HCT116 (cell line): ENCODE data around the gene PLEKHM3. TPM values are rescaled to one million over a fixed set of nuclear protein-coding genes. Genes with fewer than 3 reads are reported as not detected.

Experiments
- ATAC-seq: fragments of 200-7000 bp; cut with Tn5 transposase; 2 replicates; pipeline ENCODE4 v1.9.1; 2020; ENCODE audit warnings: mild to moderate bottlenecking, moderate library complexity
- BruUV-seq: library from RNA; stranded (reverse); fragments of 400-500 nt; replicated peaks from 2 replicates; lab custom pipeline; 2021; lab: Mats Ljungman, UMichigan
- CTCF ChIA-PET: fragments of 300-600 bp; sonication (Branson Sonifier 250); formaldehyde crosslinking; loops from one replicate; lab custom pipeline; 2021; ENCODE audit warnings: antibody characterized with exemption; lab: Charles Lee
- POLR2A ChIA-PET: fragments of 300-600, 350-600 bp; sonication (Branson Sonifier 250); formaldehyde crosslinking; loops from one replicate; lab custom pipeline; 2021; ENCODE audit warnings: antibody characterized with exemption; lab: Charles Lee
- RAD21 ChIA-PET, 2 experiments: fragments of 300-600 bp; sonication (Branson Sonifier 250); formaldehyde crosslinking; loops; one replicate each; lab custom pipeline; 2023; ENCODE audit warnings: low total read pairs in 2 of 2; ENCODE audit not compliant: uncharacterized antibody in 2 of 2, unreplicated experiment in 2 of 2, low non-redundant PET in 1 of 2; lab: Charles Lee
- DNase-seq: peaks from one replicate; pipeline ENCODE4 v3.0.0-alpha.2; 2010; ENCODE audit warnings: low read depth, low spot score
- H2AFZ ChIP-seq: fragments of 200-600 bp; shearing (Covaris generic), sonication (generic); 2 replicates; pipeline ENCODE4 v1.6.1; 2017; ENCODE audit warnings: low read depth, mixed run types, mixed read lengths, antibody characterized with exemption, low read length; ENCODE audit not compliant: poor library complexity, severe bottlenecking
- H3K27ac ChIP-seq: 2 replicates; pipeline ENCODE4 v1.5.1; 2012; ENCODE audit warnings: low read depth, low read length
- H3K27me3 ChIP-seq: fragments of 200-600 bp; sonication (generic); 2 replicates; pipeline ENCODE4 v1.6.1; 2016; ENCODE audit warnings: mixed run types, low read length, mixed read lengths; ENCODE audit not compliant: insufficient read depth
- H3K36me3 ChIP-seq, 2 experiments: fragments of 200-500 bp in 1 of 2; fragments of 200-600 bp in 1 of 2; sonication (Bioruptor generic) in 1 of 2; sonication (generic) in 1 of 2; 2 replicates each; pipeline versions ENCODE4 v1.5.1 to v1.6.1; 2014 to 2016; ENCODE audit warnings: low read length in 2 of 2, inconsistent platforms in 1 of 2, mixed read lengths in 1 of 2, mixed run types in 1 of 2; ENCODE audit not compliant: insufficient read depth in 2 of 2, control insufficient read depth in 1 of 2
- H3K4me1 ChIP-seq, 2 experiments: fragments of 200-600 bp in 1 of 2; sonication (generic) in 1 of 2; 2 replicates each; pipeline versions ENCODE4 v1.5.1 to v1.6.1; 2012 to 2017; ENCODE audit warnings: low read length in 2 of 2, inconsistent platforms in 1 of 2, mild to moderate bottlenecking in 1 of 2, mixed read lengths in 1 of 2, mixed run types in 1 of 2, moderate library complexity in 1 of 2; ENCODE audit not compliant: insufficient read depth in 2 of 2, control insufficient read depth in 1 of 2
- H3K4me2 ChIP-seq: fragments of 200-600 bp; sonication (generic); 2 replicates; pipeline ENCODE4 v1.6.1; 2017; ENCODE audit warnings: mixed run types, low read length, mixed read lengths
- H3K4me3 ChIP-seq, 2 experiments: fragments of 200-600 bp in 1 of 2; sonication (generic) in 1 of 2; replicated peaks in 1 of 2; 2 replicates each; pipeline ENCODE4 v1.5.1; 2011 to 2016; ENCODE audit warnings: low read length in 2 of 2, control low read depth in 1 of 2, low read depth in 1 of 2, mild to moderate bottlenecking in 1 of 2, mixed read lengths in 1 of 2, mixed run types in 1 of 2
- H3K79me2 ChIP-seq: fragments of 200-600 bp; sonication (generic); 2 replicates; pipeline ENCODE4 v1.6.1; 2017; ENCODE audit warnings: mild to moderate bottlenecking, mixed run types, low read length, moderate library complexity, mixed read lengths; ENCODE audit not compliant: insufficient read depth
- H3K9ac ChIP-seq: fragments of 200-600 bp; sonication (generic); 2 replicates; pipeline ENCODE4 v1.6.1; 2016; ENCODE audit warnings: low read length, mixed read lengths
- H3K9me2 ChIP-seq: fragments of 200-600 bp; sonication (generic), shearing (Covaris generic); 2 replicates; pipeline ENCODE4 v1.6.1; 2017; ENCODE audit warnings: mixed run types, mild to moderate bottlenecking, moderate library complexity; ENCODE audit not compliant: insufficient read depth
- H3K9me3 ChIP-seq, 2 experiments: fragments of 200-500 bp in 1 of 2; fragments of 200-600 bp in 1 of 2; sonication (Bioruptor generic) in 1 of 2; sonication (generic) in 1 of 2; 2 replicates each; pipeline ENCODE4 v1.6.1; 2014 to 2017; ENCODE audit warnings: low read length in 2 of 2, mixed read lengths in 2 of 2, inconsistent platforms in 1 of 2, low read depth in 1 of 2, mild to moderate bottlenecking in 1 of 2, mixed run types in 1 of 2, moderate library complexity in 1 of 2; ENCODE audit not compliant: control insufficient read depth in 1 of 2, insufficient read depth in 1 of 2
- H4K20me1 ChIP-seq: fragments of 200-600 bp; sonication (generic), shearing (Covaris generic); 2 replicates; pipeline ENCODE4 v1.6.1; 2017; ENCODE audit warnings: mixed run types, mild to moderate bottlenecking, moderate library complexity; ENCODE audit not compliant: insufficient read depth
- CBX3 ChIP-seq: IDR thresholded peaks from 2 replicates; pipeline ENCODE4 v1.6.1; 2012; ENCODE audit warnings: low read depth
- CEBPB ChIP-seq: IDR thresholded peaks from 2 replicates; pipeline ENCODE4 v1.6.1; 2012; ENCODE audit warnings: low read depth
- EGR1 ChIP-seq: IDR thresholded peaks from 2 replicates; pipeline ENCODE4 v1.6.1; 2012; ENCODE audit warnings: low read depth
- ELF1 ChIP-seq: IDR thresholded peaks from 2 replicates; pipeline ENCODE4 v1.6.1; 2012; ENCODE audit warnings: low read depth, borderline replicate concordance
- EZH2 ChIP-seq: fragments of 200-600 bp; sonication (generic); IDR thresholded peaks from 2 replicates; pipeline ENCODE4 v1.6.1; 2017; ENCODE audit warnings: antibody characterized with exemption, mixed run types
- EZH2phosphoT487 ChIP-seq: fragments of 200-600 bp; IDR thresholded peaks from 2 replicates; pipeline ENCODE4 v1.6.1; 2018; ENCODE audit warnings: antibody characterized with exemption, borderline replicate concordance
- FOSL1 ChIP-seq: IDR thresholded peaks from 2 replicates; pipeline ENCODE4 v1.6.1; 2012; ENCODE audit warnings: low read depth
- JUND ChIP-seq: IDR thresholded peaks from 2 replicates; pipeline ENCODE4 v1.6.1; 2012
- POLR2A ChIP-seq: IDR thresholded peaks from 2 replicates; pipeline ENCODE4 v1.7.0; 2011; ENCODE audit warnings: borderline replicate concordance; ENCODE audit not compliant: insufficient read depth, insufficient read length; ENCODE audit errors: extremely low read depth
- RAD21 ChIP-seq: IDR thresholded peaks from 2 replicates; pipeline ENCODE4 v1.6.1; 2012; ENCODE audit warnings: low read depth, mild to moderate bottlenecking
- TCF7L2 ChIP-seq: IDR thresholded peaks from 2 replicates; pipeline ENCODE4 v1.7.0; 2011; ENCODE audit warnings: borderline replicate concordance, inconsistent platforms; ENCODE audit not compliant: insufficient read depth, insufficient read length; ENCODE audit errors: extremely low read depth
- ZFX ChIP-seq: fragments of 450-650 bp; IDR thresholded peaks from 2 replicates; pipeline ENCODE4 v1.6.1; 2017
- ZNF274 ChIP-seq: fragments of 200-500 bp; sonication (Bioruptor generic); IDR thresholded peaks from 2 replicates; pipeline ENCODE4 v1.6.1; 2014; ENCODE audit warnings: mild to moderate bottlenecking, low read depth, low read length, inconsistent platforms
- intact Hi-C: fragments of 100-400 bp; cut with micrococcal nuclease; formaldehyde crosslinking; loops from 2 replicates; pipeline ENCODE4 v1.10.0; 2022
- total RNA-seq: library from RNA; stranded (reverse); gene quantifications from one replicate; pipeline ENCODE4 v1.2.1, GENCODE V29; 2021; ENCODE audit not compliant: unreplicated experiment
- TF ChIP-seq, protein P1 (sequence below): IDR thresholded peaks from 2 replicates; pipeline ENCODE4 v1.6.1; 2012
- TF ChIP-seq, protein P2 (sequence below): IDR thresholded peaks from 2 replicates; pipeline ENCODE4 v1.6.1; 2011; ENCODE audit warnings: mild to moderate bottlenecking, low read length, moderate library complexity; ENCODE audit not compliant: insufficient replicate concordance; ENCODE audit errors: extremely low read depth
- TF ChIP-seq, protein P3 (sequence below): IDR thresholded peaks from 2 replicates; pipeline ENCODE4 v1.6.1; 2012; ENCODE audit warnings: low read depth
- TF ChIP-seq, protein P4 (sequence below): IDR thresholded peaks from 2 replicates; pipeline ENCODE4 v1.6.1; 2012

The PLEKHM3 gene
- total RNA-seq, 1 experiment from 2014 or later = 6.3 TPM

DNA sequence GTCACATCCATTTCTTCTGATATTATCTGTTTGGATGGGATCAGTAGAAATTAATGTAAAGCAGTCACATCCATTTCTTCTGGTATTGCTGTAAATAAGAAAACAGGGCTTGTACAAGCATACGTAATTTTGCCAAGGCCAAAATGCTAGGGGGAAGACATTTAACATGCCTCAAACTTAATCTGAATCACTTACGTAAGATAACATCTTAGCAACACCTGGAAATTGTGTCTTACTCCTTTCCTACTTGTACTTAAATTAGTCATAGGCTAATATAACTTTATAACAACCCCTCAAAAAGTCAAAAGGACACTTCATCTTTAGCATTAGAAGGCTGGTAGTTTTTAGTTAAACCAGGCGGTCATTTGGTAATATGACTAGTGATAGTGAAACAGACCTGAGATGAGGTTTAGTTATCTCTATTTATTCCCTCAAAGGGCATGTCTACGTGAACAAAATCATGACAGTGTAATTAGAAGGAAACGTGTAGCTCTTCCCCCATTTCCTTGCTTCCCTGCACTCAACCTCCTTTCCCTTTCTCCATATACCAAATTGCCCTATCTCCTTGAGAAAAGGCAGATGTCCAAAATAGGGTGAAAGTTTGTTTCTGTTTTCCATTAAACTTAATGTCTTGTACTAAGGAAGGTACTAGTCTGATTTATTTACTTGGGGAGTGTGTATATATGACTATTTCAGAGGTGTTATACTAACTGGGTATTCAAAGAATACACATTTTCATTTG lies 156.3 kb downstream of the PLEKHM3 start:
- Histone ChIP-seq H3K9ac (no peak overlapping the region), H3K4me1 (peaks cover 0 to 9% of the 10 kb centered on the region in 2 experiments; a peak in 1 of 4 replicates), H3K4me2 (no peak overlapping the region), H3K4me3 (no peak overlapping the region), H4K20me1 (no peaks in the 10 kb centered on the region), H3K27ac (no peak overlapping the region), H3K27me3 (no peaks in the 10 kb centered on the region), H3K9me3 (no peaks in the 10 kb centered on the region), H3K9me2 (no peaks in the 10 kb centered on the region), H2AFZ (no peak overlapping the region), H3K36me3 (no peaks in the 10 kb centered on the region), H3K79me2 (no peaks in the 10 kb centered on the region)
- intact Hi-C loops = no loop called here
- no peak for ATAC-seq
- no peak for DNase-seq
- no TSS peak for BruUV-seq
- ChIA-PET CTCF (no interaction called here), RAD21 (no interaction called here), POLR2A (no interaction called here)
- TF ChIP-seq, protein P1, sequence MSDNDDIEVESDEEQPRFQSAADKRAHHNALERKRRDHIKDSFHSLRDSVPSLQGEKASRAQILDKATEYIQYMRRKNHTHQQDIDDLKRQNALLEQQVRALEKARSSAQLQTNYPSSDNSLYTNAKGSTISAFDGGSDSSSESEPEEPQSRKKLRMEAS = no peak
- TF ChIP-seq ZFX = no peak
- no peak for TF ChIP-seq EZH2
- no peak for TF ChIP-seq ELF1
- no peak for TF ChIP-seq EGR1
- no peak for TF ChIP-seq POLR2A
- TF ChIP-seq TCF7L2 = no peak
- TF ChIP-seq, protein P2, sequence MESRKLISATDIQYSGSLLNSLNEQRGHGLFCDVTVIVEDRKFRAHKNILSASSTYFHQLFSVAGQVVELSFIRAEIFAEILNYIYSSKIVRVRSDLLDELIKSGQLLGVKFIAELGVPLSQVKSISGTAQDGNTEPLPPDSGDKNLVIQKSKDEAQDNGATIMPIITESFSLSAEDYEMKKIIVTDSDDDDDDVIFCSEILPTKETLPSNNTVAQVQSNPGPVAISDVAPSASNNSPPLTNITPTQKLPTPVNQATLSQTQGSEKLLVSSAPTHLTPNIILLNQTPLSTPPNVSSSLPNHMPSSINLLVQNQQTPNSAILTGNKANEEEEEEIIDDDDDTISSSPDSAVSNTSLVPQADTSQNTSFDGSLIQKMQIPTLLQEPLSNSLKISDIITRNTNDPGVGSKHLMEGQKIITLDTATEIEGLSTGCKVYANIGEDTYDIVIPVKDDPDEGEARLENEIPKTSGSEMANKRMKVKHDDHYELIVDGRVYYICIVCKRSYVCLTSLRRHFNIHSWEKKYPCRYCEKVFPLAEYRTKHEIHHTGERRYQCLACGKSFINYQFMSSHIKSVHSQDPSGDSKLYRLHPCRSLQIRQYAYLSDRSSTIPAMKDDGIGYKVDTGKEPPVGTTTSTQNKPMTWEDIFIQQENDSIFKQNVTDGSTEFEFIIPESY = no peak
- no peak for TF ChIP-seq ZNF274
- TF ChIP-seq, protein P3, sequence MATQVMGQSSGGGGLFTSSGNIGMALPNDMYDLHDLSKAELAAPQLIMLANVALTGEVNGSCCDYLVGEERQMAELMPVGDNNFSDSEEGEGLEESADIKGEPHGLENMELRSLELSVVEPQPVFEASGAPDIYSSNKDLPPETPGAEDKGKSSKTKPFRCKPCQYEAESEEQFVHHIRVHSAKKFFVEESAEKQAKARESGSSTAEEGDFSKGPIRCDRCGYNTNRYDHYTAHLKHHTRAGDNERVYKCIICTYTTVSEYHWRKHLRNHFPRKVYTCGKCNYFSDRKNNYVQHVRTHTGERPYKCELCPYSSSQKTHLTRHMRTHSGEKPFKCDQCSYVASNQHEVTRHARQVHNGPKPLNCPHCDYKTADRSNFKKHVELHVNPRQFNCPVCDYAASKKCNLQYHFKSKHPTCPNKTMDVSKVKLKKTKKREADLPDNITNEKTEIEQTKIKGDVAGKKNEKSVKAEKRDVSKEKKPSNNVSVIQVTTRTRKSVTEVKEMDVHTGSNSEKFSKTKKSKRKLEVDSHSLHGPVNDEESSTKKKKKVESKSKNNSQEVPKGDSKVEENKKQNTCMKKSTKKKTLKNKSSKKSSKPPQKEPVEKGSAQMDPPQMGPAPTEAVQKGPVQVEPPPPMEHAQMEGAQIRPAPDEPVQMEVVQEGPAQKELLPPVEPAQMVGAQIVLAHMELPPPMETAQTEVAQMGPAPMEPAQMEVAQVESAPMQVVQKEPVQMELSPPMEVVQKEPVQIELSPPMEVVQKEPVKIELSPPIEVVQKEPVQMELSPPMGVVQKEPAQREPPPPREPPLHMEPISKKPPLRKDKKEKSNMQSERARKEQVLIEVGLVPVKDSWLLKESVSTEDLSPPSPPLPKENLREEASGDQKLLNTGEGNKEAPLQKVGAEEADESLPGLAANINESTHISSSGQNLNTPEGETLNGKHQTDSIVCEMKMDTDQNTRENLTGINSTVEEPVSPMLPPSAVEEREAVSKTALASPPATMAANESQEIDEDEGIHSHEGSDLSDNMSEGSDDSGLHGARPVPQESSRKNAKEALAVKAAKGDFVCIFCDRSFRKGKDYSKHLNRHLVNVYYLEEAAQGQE = no peak
- no peak for TF ChIP-seq CBX3
- TF ChIP-seq CEBPB = no peak
- TF ChIP-seq RAD21 = no peak
- no peak for TF ChIP-seq JUND
- no peak for TF ChIP-seq EZH2phosphoT487
- TF ChIP-seq, protein P4, sequence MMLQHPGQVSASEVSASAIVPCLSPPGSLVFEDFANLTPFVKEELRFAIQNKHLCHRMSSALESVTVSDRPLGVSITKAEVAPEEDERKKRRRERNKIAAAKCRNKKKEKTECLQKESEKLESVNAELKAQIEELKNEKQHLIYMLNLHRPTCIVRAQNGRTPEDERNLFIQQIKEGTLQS = no peak
- TF ChIP-seq FOSL1 = no peak
